Activated T-cell treated with anti-CD3 and anti-CD28 coated beads, Interleukin-2, amount 50 U/mL, for 48 hours (primary cell): Measurements from ENCODE around the gene NOL4L.

Source experiments
- DNase-seq, 2 experiments: peaks; one replicate each; pipeline ENCODE4 v3.0.0-alpha.2; 2020

Gene NOL4L

DNA sequence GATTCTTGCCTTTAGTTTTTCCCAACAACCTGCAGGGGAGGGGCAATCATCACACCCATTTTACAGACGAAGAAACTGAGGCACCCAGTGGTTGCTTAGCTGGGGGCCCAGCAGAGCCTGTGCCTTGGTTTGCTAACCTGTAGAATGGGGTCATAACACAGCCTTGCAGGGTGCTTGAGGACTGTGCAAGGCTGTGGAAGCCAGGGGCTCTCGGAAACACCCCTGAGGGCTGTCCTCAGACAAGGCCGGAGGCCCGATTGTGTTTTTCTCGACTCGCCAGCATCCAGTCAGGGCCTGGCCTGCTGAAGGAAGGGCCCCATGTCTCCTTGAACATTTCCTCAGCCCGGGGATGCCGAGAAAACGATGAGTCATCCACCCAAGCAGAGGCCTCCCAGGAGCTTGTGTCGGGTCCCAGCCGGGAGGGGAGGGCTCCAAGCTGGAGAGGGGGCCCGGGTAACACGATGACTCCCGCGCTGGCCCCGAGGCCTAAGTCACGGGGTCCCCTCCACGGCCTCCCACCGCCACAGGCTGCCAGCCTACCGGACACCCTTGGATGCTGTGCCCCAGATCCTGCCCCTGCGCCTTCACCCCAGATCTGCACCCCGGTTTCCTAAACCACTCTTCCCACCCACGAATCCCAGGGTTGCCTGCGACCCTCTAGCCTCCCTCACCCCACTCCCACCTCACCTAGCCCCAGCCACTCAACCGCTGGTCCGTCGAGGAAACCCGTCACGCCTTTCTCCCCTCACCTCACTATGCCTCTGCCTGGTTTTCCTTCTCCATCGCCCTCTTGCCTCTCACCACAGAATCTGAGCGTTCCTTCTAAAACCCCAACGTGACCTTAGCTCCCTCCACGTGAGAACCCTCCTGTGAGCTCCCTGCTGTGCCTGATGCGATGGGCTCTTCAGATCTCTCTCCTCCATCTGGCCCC, 10.6 kb downstream of the NOL4L start:
- DNase-seq, result peak; percentile 71 to 76

DNA sequence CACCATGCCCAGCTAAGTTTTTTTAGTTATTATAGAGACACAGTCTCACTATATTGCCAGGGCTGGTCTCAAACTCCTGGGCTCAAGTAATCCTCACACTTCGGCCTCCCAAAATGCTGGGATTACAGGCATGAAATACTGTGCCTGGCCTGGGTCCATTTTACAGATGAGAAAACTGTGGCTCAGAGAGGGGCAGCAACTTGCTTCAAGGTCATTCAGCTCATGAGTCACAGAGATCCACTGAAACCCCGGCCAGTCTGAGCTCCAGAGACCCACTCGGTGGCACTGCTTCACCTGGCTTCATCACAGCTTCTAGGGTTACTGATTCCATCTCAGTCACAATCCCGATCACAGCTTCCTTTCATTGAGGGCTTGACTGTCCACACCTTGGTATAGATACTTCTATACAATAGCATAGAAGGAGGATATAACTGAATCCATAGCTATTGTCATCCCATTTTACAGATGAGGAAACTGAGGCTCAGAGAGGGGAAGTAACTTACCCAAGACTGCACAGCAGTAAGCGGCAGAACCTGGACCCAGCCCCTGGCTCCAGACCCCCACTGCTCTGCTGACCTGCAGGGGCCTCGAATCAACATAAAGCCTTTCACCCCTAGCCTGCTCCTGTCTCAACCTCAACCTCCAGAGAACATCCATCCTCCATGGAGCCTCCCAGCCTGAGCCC, 11.8 kb downstream of the NOL4L start:
- DNase-seq, result no peak

DNA sequence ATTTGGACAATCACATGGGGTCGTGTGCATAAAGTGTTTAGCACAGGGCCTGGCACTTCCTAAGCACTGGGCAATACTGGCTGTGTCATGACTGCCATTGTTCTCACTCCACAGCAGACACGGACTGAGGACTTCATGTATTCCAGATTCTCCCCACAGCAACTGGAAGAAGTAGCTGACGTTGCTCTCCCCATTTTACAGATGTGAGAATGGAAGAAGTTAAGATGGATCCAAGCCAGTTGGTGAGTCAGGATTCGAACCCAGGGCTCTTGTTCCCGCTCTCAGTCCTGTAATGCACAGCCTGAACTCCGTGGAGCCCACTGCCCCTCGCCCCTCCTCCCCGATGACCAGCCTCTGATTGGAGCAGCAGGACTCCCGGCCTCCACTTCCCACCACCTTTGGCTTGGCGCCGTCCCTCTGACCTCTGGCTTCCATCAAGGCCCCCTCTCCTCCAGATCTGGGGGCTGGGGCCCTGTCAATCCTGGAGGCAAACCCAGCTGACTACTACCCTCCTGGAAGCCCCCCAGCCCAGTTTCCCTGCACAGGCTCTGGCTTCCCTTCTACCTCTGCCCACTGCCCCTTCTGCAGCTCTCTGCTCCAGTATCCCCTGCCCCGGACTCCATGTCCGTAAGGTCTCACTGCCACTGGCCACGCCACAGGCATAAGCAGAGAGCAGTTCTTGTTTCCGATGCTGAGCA, 12.7 kb downstream of the NOL4L start:
- DNase-seq, result no peak

DNA sequence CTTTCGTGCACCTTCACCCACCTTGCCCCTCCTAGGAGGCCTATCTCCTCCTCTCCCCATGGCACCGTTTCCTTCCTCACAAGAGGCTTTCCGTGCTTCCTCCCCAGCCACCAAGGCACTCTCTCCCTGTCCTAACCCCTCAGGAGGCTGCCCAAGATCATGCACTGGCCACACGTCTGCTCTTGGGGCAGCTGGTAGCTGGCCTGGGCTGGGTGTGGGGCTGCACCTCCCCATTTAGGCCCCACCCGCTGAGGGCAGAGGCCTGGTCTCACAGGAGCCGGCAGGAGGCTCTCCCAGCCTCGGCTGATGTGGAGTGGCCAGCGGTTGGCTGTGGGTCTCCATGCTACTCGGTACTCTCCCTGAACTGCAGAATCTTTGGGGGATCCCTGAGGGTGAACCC, 13.6 kb downstream of the NOL4L start:
- no peak for DNase-seq

DNA sequence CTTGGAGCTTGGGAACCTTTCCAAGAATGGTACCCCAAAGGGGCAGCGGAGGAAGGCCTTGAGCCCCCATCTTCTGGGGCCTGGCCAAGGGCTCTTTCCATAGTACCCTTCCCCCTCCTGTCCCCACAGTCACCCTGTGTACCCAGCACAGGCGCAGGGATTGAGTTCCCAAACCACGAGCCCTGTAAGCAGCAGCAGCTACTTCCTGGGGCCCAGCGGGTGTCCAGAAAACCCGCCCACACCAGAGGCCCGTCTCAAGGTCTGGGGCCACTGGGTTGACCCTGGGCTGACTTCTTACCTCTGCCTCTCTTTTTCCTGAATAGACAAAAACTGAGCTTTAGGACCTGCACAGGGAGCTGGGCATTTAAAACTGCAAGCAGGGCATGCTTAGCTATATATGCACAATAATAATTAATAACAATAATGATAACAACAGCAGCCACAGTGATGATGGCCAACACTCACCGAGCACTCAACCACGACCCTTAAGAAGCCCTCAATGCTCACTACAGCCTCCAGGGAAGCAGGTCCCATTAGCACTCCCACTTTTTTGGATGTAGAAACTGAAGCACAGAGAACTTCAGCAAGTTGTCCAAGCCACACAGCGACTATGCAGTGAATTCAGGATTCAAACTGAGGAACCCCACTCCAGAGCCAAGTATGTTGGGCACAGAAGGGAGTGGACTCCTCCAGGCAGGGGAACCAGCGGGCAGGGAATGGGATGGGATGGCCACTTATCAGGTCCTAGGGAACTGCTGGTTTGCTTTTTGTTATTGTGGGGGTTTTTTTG, 14.5 kb downstream of the NOL4L start:
- no peak for DNase-seq

DNA sequence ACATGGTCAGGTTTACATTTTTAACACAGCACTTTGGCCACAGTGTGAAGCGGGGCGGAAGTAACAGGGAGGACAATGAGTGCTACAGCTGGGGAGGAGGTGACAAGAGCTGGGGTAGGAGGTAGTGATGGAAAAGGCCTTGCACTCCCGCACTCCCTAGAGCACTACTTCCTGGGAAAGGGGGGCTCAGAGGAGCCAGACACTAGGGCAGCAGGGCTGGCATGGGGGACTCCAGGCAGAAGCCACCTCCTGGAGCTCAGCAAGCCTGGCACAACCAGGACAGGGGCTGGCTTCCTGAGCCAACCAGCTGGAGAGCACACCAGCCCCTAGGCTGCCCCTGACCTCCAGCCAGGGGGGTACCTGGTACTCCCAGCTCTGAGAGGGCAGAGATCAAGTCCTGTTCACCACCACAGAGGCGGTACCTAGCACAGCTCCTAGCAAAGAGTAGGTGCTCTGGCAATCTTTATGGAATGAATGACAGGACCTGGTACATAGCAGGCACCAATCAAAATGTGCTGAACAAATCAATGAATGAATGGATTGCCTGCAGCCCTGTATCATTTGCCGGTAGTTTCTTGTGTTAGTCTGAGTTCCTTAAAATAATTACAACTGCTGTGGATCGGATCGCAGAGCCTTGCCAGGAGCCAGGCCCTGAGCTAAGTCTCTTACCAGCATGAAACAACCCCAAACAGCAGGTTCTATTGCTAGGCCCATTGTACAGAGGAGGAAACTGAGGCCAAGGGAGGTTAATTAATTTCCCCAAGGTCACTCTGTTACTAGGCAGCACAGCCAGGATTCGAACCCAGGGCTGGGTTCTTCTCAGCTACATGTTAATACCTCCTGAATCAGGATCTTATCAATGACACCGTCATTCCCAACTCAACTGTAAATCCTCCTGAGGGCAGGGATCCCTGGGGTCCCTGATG, 15.5 kb downstream of the NOL4L start:
- DNase-seq, result no peak

DNA sequence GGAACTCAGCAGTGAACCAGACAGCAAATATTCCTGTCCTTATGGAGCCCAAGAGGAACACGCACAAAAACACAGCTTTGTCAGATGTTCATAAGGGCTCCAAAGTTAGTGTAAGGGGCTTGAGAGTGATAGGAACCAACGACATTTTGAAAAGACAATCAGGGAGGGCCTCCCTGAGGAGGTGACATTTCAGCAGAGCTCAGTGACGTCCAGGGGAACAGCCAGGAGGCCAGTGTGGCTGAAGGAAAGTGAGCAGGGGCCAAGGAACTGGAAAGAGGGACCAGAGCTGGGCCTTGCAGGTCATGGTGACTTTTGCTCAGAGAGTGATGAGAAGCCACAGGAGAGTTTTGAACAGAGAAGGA, 16.1 kb downstream of the NOL4L start:
- DNase-seq, result no peak

DNA sequence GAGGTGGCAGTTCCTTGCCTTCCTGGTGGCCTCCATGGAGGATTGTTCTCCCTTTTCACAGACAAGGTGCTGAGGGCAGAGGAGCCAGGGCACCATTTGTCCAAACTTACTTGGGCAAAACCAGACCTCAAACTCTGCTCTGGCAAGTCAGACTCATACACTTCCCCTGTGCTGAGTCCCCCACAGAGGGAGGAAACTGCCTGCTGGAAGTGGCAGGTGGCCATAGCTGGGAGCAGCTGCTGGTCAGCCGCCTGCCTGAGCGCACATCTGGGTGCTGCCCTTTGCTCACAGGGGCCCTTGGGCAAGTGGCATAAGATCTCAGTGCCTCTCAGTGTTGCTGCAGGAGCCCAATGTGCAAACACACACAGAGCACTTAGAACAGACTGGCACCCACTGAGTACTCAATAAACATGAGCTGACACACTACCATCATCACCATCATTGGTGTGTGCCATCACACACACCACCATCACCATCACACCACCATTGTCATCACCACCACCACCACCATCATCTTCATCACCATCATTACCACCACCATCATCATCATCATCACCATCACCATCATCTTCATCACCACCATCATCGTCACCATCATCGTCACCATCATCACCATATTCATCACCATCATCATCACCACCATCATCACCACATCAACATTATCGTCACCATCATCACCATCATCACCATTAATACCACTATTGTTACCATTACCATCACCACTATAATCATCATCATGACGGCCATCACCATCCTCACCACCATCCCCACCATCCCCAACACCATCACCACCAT, 17.6 kb downstream of the NOL4L start:
- DNase-seq, result no peak

DNA sequence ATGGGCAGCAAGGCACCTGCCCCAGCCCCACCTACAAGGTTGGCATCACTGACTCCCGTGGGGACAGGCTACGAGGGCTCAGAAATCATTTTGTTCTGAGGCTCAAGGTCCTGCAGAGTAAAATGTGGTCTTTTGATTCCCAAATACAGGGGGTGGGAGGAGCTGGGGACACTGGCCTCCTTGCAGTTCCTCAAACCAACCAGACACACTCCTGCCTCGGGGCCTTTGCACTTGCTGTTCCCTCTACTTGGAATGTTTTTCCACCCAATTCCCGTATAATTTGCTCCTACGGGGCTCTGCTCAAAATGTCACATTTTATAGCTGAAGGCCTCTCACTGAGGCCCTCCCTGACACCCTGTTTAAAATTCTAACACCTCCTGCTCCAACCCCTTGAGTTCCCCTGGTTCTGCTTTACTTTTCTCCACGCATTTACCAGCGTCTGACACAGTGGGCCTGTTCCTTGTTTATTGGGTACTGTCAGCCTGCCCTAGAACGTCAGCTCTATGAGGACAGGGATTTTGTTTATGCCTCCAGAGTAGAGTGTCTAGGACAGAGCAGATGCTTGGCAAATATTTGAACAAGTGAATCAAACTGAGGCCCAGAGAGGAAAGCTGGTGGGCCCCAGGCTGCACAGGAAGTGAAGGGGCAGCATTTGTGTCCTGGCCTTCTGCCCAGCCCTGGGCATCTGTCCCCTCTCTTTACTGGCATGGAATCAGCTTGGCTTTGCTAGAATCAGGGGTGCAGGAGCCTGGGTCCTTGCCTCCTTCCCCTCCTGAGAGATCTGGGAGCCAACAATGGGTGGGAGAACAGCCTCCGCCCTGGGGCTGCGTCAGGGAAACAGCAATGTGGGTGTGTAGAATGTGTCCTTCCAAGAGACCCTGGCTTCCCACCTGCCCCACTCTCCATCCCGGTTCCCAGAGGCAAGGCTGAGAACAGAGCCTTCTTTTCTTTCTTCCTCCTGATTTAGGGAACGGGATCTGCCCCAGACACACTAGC, 18.5 kb downstream of the NOL4L start:
- no peak for DNase-seq

DNA sequence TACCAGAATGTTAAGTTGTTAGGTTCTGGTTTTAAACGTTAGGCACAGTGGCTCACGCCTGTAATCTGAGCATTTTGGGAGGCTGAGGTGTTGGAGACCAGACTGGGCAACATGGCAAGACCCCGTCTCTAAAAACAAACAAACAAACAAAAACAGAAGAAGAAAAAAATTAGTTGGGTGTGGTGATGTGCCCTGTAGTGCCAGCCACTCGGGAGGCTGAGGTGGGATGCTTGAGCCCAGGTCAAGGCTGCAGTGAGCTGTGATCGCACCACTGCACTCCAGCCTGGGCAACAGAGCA, 19.4 kb downstream of the NOL4L start:
- no peak for DNase-seq

DNA sequence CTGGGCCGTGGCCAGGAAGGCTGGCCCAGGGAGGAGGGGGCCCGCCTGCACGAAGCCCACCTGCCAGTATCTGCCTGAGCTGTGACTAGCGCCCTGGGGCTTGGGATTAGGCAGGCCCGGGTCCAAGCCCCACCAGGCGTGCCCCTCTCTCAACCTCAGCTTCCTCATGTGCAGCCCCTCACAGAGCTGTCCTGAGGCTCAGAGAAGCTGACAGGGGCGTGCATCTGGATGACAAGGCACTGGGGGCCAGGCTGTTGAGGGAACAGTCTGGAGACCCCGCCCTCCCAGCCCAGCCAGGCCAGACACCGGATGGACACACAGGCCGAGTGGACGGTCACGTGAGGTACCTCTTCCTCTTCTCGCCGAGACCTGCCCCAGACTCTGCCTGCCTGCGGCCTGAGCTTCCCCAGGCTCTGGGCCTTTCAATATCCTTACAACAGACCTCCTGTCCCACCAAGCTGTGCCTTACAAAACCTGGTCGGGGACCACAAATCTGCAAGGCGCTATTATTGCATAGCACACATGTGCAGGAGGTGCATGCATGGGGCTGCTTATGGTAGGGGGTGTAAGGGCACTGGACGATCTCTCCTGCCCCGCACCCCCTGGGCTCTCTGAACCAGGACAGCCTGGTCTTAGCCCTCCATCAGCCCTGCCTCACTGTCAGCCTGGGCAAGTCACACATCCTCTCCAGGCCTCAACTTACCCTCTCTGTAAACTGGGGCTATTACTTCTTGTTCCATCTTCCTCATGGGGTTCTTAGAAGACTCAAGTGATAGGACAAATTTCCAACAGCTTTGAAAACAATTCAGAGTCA, 20.0 kb downstream of the NOL4L start:
- DNase-seq, result no peak

DNA sequence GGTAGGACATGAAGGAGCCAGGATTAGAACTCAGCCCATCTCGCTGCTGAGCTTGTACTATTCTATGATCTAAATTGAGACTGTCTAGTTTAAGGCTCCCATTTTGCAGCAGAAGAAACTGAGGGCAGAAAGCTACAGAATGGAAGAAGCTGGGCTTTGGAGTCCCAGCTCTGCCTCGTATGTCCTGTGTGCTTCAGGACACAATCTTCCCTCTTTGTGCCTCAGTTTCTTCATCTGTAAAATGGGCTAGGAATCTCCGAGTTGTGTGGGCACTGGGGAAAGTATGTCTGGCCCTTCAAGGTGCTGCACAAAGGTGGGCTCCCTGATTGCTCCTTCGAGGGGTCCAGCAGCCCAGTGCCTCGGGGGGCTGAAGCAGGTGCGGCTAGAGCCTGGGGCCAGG, 20.7 kb downstream of the NOL4L start:
- no peak for DNase-seq

DNA sequence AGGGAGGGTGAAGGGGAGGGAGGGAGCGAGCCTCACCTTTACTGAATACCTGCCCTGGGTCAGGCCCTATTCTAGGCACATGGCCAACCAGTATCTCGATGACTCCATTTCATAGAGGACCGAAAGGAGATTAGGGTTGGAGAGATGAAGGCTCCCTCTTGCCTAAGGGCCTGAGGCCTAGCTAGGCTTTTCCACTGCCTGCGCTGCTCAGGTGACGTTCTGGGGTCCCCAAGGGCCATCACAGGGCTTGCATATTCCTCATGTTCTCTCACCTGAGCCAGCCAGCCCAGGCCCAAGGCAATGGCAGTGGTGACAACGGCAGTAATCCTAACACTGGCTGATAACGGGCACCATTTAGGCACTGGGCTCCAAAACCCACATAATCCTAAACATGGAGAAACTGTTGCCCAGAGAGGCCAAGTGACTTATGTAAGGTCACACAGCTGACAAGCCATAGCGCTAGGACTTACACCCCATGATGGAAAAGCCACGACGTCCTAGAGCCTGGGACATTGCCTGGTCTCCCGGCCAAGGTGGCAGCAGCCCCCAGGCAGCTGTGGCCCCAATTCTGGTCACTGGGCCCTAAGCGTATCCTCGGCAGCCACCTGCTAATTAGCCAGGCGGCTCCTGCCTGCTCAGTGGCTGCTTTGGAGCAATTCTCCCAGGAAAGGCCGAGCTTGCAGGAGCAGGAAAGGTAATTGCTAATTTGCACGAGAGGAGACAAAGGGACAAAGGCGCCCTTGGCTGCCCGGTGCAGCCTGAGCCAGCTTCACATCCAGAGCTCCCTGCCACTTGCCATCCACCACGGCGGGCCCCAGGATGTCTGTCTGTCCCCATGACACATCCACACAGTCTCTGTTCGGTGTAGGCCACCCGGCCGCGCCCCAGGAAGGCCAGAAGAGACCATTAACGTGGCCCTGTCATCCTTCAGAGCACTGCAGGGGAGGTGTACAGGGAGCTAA, 21.5 kb downstream of the NOL4L start:
- DNase-seq, result no peak

DNA sequence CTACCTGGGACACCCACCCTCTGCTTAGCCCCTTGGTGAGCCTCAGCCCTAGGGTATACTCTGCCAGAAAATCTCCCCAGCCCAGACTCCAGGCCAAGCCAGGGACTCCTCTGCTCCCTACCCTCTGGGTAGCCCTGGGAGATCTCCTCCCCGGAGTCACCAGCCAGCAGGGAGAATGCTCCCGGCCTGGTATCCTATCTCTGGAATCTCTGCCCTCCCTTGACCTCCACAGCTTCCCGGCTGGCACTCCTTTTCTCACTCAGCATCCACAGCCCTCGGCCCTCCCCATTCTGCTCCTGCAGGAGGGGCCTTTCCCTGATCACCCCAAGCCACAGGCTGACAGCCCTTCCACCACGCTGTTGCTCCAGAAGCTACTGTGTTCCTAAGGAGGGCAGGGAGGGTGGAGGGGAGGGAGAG, 22.6 kb downstream of the NOL4L start:
- no peak for DNase-seq

DNA sequence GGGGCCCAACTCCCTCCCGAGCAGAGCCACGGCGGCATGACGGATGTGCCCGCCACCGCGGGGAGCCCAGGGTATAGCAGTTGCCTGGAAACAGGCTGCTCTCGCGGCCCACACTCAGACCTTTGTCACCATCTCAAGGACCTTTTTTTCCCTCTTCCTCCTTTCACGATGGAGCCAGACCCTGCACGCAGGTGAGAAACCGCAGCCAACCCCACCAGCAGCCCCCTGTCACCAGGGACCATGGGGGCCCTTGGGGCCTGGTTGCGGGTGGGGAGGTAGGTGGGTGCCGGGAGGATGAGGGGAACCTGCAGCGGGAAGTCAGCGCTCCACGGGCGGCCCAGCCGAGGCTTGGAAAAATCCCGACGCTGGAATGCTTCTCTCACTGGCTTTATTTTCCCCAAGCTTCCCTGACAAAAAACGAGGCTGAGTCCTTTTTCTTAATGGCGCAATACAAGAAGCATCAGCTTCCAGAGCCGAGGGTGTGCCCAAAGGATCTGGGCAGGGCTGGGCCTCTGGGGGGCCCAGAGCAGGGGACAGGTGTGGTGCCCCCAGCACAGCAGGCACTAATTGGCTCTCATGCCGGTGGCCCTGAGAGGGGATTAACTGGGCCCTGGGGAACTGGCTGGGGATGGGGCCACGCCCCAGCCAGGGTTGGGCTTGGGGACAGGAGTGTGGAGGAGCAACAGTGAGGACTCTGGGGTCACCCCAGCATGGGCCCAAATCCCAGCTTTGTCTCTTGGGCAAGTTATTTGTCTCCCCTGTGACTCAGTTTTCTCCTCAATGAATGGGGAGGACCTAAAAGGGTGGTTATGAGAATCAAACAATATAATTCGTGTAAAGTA, 23.9 kb downstream of the NOL4L start:
- DNase-seq, result peak; percentile 52 to 60

DNA sequence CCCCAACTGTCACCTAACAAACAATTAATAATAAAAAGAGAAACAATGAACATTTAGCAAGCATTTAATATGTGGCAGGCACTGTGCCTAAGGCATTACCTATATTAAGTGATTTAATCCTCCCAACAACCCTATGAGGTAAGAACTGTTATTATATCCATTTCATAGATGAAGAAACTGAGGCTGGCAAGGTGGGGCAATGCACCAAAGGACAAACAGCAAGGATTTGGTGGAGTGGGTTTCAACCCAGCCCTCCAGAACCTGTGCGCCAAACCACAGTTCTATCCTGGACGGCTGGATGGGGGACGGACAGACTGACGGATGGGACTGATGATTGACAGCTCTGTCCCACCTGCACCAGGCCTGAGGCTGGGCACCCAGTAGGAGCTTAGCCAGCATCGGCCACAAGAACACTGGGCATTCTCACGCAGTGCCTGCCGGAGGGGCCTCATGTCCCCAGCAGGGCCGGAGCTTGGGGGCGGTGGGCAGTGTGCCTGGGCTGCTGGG, 24.6 kb downstream of the NOL4L start:
- DNase-seq, result no peak
